Testis (tissue), 2 donors: ENCODE results near the gene UBXN6.

Experiments
- CTCF ChIP-seq, 3 experiments: fragments of 450-650 bp in 2 of 3; fragments of 200-600 bp in 1 of 3; sonication (generic) in 1 of 3; IDR thresholded peaks; one replicate each; pipeline ENCODE4 v1.5.1; 2016 to 2019; ENCODE audit warnings: antibody characterized with exemption in 3 of 3, mild to moderate bottlenecking in 2 of 3, moderate library complexity in 1 of 3
- POLR2A ChIP-seq: fragments of 450-650 bp; IDR thresholded peaks from one replicate; pipeline ENCODE4 v1.6.1; 2017; ENCODE audit warnings: antibody characterized with exemption, mild to moderate bottlenecking, moderate library complexity

GRCh38 chr19:4396949-4397783, 60.4 kb downstream of the UBXN6 start:
- TF ChIP-seq CTCF (IDR thresholded peaks at IDR 0.05) (no peak), POLR2A (no peak)
